HUES6 (cell line): ENCODE measurements around the gene EARS2.
"Not testable (repeated sequence)": the region's sequence is repeated elsewhere in the genome, so short reads cannot be mapped to it uniquely, and the experiment has no call there.

ENCODE experiments used
- H3K27ac ChIP-seq: 2 replicates; pipeline ENCODE4 v1.7.0; 2013; ENCODE audit warnings: low read depth, mild to moderate bottlenecking, low read length, inconsistent platforms
- H3K27me3 ChIP-seq: 2 replicates; pipeline ENCODE4 v1.6.1; 2013; ENCODE audit warnings: low read length; ENCODE audit not compliant: control insufficient read depth, insufficient read depth
- H3K36me3 ChIP-seq: 2 replicates; pipeline ENCODE4 v1.6.1; 2013; ENCODE audit warnings: low read length; ENCODE audit not compliant: control insufficient read depth, insufficient read depth
- H3K4me1 ChIP-seq: 2 replicates; pipeline ENCODE4 v1.6.1; 2013; ENCODE audit warnings: low read length; ENCODE audit not compliant: control insufficient read depth, insufficient read depth
- H3K4me3 ChIP-seq: 2 replicates; pipeline ENCODE4 v1.5.1; 2013; ENCODE audit warnings: low read depth, low read length
- H3K9ac ChIP-seq: one replicate; pipeline ENCODE4 v1.6.1; 2013; ENCODE audit warnings: mild to moderate bottlenecking, low read length
- H3K9me3 ChIP-seq: 2 replicates; pipeline ENCODE4 v1.6.1; 2013; ENCODE audit warnings: low read depth, low read length; ENCODE audit not compliant: control insufficient read depth, insufficient read depth

EARS2 gene

DNA sequence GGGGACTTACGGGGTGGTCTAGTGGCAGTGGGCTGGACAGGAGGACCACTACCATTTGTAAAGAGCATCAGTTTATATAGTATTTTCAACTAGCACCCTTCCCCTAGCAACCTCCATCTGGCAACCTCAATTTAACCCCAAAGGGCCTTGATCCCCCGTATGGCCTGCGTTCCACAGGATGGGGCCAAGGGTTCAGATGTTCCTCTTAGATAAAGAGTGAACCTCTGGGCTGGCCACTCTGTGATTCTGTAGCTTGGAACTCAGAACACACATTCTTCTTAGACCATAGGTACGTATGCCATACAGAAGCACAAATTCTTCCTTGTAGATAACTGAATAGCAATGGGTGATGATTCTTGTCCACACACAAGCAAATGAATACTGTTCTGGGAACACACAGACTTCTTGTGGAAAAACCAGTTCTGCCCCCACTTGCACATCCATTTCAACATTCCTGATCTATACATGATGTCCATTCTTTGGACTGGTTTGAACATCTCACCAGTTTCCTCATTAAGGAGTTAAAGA, 44.9 kb downstream of the EARS2 start:
- Histone ChIP-seq H3K9ac (no peak overlapping the region), H3K27ac (no peak overlapping the region), H3K27me3 (no peaks in the 10 kb centered on the region), H3K4me1 (peaks cover 7% of the 10 kb centered on the region), H3K9me3 (no peaks in the 10 kb centered on the region), H3K4me3 (no peak overlapping the region), H3K36me3 (peaks cover 9% of the 10 kb centered on the region)

GRCh38 chr16:23511731-23512130, 45.4 kb downstream of the EARS2 start:
- Histone ChIP-seq H3K27me3 (no peaks in the 10 kb centered on the region), H3K9ac (no peak overlapping the region), H3K9me3 (no peaks in the 10 kb centered on the region), H3K27ac (no peak overlapping the region), H3K4me3 (no peak overlapping the region), H3K36me3 (peaks cover 9% of the 10 kb centered on the region), H3K4me1 (peaks cover 12% of the 10 kb centered on the region)

- Histone ChIP-seq H3K9ac (peak overlapping the region; percentile 93), H3K4me3 (peak overlapping the region; percentile 75), H3K4me1 (peaks cover 21% of the 10 kb centered on the region)
- H3K9me3 ChIP-seq, H3K27me3 ChIP-seq, H3K27ac ChIP-seq, H3K36me3 ChIP-seq: not testable (repeated sequence)
These were observed 46.3 kb downstream of the EARS2 start for GRCh38 chr16:23510915-23511270.

- Histone ChIP-seq H3K9ac (peak within 1 kb of the TSS; percentile 93), H3K9me3 (no peaks in the 10 kb centered on the region), H3K36me3 (peaks cover 9% of the 10 kb centered on the region), H3K4me1 (peaks cover 24% of the 10 kb centered on the region), H3K27ac (peak within 1 kb of the TSS; percentile 84), H3K4me3 (peak within 1 kb of the TSS; percentile 75), H3K27me3 (no peaks in the 10 kb centered on the region)
These were observed 46.8 kb downstream of the EARS2 start, which contains the start of gene GGA2 for GRCh38 chr16:23510164-23510914. GGA2 (minus strand) TSS chr16:23510494; CDS start chr16:23510411, 83 bp downstream.

- H3K27ac ChIP-seq = peak overlapping the region; percentile 84; the same call in 1 of the 2 replicates
- no peaks in the 10 kb centered on the region for H3K9me3 ChIP-seq
- H3K9ac ChIP-seq = peak overlapping the region; percentile 93
- peaks cover 7% of the 10 kb centered on the region for H3K36me3 ChIP-seq
- H3K4me3 ChIP-seq = peak overlapping the region; percentile 75
- H3K27me3 ChIP-seq = no peaks in the 10 kb centered on the region
- peaks cover 30% of the 10 kb centered on the region for H3K4me1 ChIP-seq
These were observed 47.4 kb downstream of the EARS2 start for GRCh38 chr16:23509782-23510163.

DNA sequence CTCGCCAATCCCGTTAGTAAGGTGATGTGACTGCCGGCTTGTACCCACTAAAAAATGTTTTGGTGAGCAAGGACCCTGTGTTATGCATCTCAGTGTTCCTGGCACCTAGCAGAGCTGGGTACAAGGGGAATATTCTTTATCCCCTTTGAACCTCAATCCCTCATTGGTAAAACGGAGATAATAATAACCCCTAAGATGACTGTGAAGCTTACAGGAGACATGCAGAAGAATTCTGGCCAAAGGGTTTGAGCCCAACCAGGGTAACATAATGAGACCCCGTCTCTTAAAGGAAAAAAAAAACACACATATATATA, 47.8 kb downstream of the EARS2 start:
- Histone ChIP-seq H3K4me3 (peak overlapping the region; percentile 75), H3K27ac (no peak overlapping the region), H3K27me3 (no peaks in the 10 kb centered on the region), H3K36me3 (peaks cover 4% of the 10 kb centered on the region), H3K9me3 (no peaks in the 10 kb centered on the region), H3K9ac (peak overlapping the region; percentile 93), H3K4me1 (peaks cover 34% of the 10 kb centered on the region)

GRCh38 chr16:23508589-23509440, 48.3 kb downstream of the EARS2 start:
- peak overlapping the region; percentile 75 for H3K4me3 ChIP-seq
- H3K27ac ChIP-seq = no peak overlapping the region
- peaks cover 38% of the 10 kb centered on the region for H3K4me1 ChIP-seq
- H3K27me3 ChIP-seq = no peaks in the 10 kb centered on the region
- H3K9ac ChIP-seq = peak overlapping the region; percentile 93
- no peaks in the 10 kb centered on the region for H3K9me3 ChIP-seq
- H3K36me3 ChIP-seq = no peaks in the 10 kb centered on the region; the same call in 1 of the 2 replicates

- Histone ChIP-seq H3K27me3 (no peaks in the 10 kb centered on the region), H3K9ac (no peak overlapping the region), H3K4me1 (peaks cover 45% of the 10 kb centered on the region), H3K27ac (no peak overlapping the region), H3K4me3 (no peak overlapping the region), H3K36me3 (peaks cover 11% of the 10 kb centered on the region), H3K9me3 (no peaks in the 10 kb centered on the region)
These were observed 50.5 kb downstream of the EARS2 start for GRCh38 chr16:23506606-23506994.

- no peak overlapping the region for H3K9ac ChIP-seq
- no peak overlapping the region for H3K4me3 ChIP-seq
- H3K27me3 ChIP-seq = no peaks in the 10 kb centered on the region
- H3K27ac ChIP-seq = no peak overlapping the region
- no peaks in the 10 kb centered on the region for H3K9me3 ChIP-seq
- peaks cover 16% of the 10 kb centered on the region for H3K36me3 ChIP-seq
- peaks cover 45% of the 10 kb centered on the region for H3K4me1 ChIP-seq
These were observed 51.2 kb downstream of the EARS2 start for GRCh38 chr16:23505671-23506605.

DNA sequence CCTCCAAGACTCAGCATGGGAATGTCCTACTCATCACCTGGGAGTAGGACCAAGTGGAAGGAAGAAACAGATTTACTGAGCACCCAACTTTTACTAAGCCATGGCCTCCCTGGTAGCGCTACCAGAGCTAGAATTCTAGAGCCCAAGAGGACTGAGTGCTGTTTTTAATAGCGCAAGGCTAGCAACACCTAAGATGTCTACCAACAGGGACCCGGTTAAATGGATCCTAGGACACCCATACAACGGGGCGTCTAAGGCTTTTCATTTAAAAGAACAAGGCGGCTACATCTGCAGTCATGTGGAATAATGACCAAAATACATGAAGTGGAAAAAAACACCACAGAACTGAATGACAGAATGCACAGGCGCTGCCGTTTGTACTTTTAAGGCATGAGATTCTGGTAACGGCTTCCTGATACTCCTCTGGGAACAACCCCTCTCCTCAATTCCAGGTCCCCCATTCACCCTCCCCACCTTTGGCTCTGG, 51.9 kb downstream of the EARS2 start:
- H3K27ac ChIP-seq = no peak overlapping the region
- H3K4me3 ChIP-seq = no peak overlapping the region
- H3K27me3 ChIP-seq = no peaks in the 10 kb centered on the region
- peaks cover 16% of the 10 kb centered on the region for H3K36me3 ChIP-seq
- no peaks in the 10 kb centered on the region for H3K9me3 ChIP-seq
- no peak overlapping the region for H3K9ac ChIP-seq
- peaks cover 48% of the 10 kb centered on the region for H3K4me1 ChIP-seq
